GM18511 (cell line): Measurements from ENCODE around the gene TMOD1.
A peak's percentile ranks its signal among the peaks of the same experiment; 100 is the strongest.
"Not testable (repeated sequence)": the region's sequence is repeated elsewhere in the genome, so short reads cannot be mapped to it uniquely, and the experiment has no call there.

ENCODE experiments used
- ATAC-seq: cut with Tn5 transposase; IDR thresholded peaks from one replicate; pipeline ENCODE4 v1.9.1; 2021; ENCODE audit warnings: mild to moderate bottlenecking, moderate library complexity; ENCODE audit not compliant: unreplicated experiment

TMOD1 gene

DNA sequence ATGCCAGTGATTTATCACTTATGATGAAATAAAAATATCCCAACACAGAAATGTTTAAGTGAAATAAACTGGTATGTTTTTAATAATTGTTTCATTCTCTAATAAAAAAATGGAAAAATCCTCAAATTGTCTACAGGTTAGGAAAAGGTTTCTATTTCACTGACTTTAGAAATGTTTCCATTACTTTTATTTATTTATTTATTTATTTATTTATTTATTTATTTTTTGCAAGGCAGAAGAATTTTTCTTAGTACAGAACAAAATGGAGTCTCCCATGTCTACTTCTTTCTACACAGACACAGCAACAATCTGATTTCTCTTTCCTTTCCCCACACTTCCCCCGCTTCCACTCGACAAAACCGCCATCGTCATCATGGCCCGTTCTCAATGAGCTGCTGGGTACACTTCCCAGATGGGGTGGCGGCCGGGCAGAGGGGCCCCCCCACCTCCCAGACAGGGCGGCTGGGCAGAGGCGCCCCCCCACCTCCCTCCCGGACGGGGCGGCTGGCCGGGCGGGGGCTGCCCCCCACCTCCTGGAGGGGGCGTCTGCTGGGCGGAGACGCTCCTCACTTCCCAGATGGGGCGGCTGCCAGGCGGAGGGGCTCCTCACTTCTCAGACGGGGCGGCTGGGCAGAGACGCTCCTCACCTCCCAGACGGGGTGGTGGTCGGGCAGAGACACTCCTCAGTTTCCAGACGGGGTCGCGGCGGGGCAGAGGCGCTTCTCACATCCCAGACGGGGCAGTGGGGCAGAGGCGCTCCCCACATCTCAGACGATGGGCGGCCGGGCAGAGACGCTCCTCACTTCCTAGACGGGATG lies 3.7 kb upstream of the TMOD1 start:
- ATAC-seq: not testable (repeated sequence)

DNA sequence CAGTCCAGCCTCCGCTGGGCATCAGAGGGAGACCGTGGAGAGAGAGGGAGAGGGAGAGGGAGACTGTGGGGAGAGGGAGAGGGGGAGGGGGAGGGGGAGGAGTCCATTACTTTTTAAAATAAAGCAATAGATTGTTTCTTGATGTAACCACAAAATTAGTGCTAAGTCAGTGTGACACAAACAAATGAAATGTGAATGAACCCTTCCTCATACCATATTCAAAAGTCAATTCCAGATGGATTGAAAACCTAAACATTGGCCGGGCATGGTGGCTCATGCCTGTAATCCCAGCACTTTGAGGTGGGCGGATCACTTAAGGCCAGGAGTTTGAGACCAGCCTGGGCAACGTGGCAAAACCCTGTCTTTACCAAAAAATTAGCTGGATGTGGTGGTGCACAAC lies 2.6 kb upstream of the TMOD1 start:
- ATAC-seq: not testable (repeated sequence)

DNA sequence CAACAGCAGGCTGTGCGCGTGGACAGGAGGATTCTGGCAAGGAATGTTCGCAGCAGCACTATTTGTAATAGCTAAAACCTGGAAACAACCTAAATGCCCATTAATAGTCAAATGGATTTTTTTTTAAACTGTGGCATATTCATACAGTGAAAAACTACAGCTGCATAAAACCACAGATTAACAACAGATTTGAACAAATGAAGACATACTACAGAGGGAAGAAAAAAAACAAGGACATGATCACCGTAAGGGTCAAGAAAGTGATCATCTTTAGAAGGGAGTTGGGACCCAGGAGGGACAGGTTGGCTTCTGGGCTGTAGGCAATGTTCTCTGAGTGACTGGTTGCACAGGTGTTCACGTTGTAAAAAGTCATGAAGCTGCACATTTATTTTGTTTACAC lies 1.2 kb upstream of the TMOD1 start:
- ATAC-seq: no peak

DNA sequence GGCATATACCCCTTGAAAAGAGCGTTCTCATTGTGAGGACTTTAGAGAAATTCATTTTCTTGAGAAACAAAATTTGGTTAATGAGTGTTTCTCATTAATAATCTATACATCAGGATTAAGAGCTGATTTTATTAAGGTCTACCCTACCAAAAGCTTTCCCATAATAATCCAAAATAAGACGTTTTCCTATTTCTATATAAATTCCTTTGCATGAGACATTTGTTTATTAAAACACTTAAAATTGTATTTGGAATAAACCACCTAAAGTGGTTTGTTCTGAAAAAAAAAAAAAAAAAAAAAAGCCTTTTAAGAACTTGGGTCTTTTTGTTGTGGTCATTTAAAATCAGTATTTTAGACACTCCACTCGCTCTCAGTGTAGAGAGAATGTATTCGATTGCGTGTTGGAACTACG lies 695 bp upstream of the TMOD1 start:
- no peak for ATAC-seq

DNA sequence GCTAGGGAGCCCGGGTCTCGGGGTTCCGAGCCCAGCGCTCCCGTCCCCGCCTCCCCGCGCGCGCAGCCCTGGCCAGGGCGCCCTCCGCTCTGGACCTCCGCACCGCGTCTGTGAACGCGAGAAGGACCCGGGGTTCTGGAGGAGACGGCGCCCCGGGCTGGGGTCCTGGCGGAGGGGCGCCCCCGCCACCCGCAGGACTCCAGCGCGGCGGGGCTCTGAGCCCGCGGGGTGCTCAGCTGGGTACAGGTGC lies 431 bp downstream of the TMOD1 start:
- ATAC-seq: peak; percentile 43

DNA sequence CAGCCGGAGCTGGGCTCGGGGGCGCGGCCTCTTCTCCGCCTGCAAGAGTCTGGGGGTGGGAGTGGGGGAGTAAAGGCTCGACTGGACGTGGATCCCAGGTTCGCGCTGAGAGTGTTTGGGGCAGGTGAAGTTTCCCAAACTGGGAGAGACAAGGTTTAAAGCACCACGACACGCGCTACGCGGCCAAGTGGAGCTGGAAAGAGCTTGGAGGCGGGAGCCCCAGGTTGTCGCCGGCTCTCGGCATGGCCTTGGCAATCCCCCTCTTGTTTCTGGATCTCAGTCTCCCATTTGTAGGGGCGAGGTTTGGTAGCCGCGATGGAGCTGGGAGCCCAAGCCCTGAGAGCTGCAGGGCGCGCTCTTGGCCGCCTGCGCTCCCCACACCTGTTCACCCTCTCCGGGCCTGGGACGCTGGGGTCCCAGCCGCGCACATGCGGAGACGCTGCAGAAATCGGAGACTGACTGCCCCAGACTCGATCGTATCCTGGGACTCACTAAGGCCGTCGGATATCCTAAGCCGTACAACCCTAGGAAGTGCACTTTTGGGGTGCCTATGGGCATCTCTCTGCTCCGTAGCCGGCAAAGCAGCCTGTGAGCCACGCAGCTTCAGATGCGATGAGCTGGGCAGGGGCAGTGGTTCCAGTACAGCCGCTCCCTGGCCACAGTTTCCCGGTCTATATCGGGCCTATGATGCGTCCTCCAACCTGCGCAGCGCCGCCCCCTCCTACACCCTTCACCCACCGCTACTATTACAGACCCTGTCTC lies 937 bp downstream of the TMOD1 start:
- peak; percentile 44 for ATAC-seq

DNA sequence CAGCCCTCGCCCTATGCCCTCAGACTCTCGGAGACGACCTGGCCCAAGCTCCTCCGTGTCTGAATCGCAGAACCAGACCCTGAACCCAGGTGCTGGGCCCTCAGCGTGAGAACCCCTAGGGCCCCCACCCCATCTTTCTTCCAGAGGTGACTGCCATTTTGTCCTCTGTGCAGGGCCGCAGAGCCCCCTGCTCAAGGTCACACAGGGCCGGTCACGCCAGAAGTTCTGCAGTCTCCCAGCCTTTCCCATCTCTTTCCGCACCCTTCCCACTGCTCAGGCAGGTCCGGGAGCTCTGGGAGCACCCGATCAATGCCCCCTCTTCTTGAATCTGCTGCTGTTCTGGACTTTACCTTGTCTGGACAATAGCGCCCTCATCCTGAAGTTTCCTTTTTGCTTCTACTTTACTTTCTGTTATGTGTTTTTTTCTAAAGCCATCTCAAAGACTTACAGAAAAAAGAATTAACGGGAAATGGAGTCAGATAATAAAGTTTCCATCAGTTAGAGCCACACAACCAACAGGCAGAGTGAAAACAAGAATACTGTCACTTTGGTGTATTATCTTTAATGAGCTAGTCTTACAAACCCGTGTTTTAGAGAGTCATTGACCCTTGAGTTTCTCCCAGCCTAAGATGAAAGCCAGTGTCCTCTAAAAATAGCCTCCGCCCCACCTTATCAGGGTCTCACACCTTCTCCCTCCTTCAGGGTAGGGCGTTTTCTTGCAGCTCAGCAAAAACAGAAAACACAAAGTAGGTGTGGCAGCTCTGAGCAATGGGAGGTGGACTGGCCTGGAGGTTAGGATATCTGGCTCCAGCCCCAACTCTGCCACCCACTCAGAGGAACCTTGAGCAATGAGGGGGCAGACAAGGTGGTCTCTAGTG lies 1.8 kb downstream of the TMOD1 start:
- ATAC-seq: no peak

DNA sequence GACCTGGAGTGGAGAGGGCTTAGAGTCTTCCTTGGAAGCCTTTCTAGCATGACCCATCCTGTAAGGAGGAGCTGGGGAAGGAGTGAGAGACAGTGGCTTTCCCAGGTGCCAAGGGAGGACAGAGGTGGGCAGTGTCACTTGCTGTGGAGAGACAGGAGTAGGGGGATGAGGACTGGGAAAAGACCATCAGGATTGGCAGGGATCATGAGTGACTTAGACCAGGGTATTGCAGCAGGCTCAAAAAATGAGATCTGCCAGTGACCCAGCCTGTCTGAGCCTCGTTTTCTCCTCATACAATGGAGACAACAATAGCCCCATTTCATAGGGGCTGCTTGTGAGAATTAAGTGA lies 2.4 kb downstream of the TMOD1 start:
- ATAC-seq: no peak

DNA sequence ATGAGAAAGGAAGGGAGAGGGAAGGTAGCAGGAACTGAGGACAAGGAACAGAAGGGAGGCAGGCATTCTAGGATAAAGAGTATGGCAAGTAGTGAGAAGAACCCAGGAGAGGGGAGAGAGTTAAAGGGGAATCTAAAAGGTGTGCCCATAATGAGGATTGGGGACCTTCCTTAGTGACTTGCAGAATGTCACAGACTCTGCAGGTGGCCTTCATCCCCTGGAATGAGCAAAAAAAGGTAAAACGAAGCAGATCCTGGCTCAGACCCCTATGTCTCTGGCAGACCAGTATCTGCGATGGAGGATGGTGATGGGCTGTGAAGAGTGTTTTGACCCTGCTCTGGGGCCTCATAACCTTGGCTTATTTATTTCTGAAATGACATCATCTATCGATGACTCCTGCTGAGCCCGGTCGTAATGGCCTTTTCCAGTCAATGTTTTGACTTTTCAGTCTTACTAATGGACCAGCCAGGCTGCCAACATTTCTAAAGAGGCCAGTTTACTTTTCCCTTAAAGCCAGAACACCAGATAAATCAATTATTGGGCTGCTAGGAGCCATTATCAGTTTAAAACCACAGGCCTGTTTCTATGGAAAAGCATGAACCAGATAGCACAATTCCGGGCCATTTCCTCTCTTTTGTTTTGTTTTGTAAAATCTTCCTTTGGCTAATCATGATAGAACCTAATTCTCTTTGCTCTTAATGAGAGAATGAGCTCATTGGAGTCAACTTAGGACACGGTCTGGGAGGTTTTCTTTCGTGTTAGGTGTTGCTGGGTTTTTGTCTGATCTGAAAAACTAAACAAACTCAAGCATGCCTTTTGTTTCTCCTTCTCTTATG lies 3.1 kb downstream of the TMOD1 start:
- ATAC-seq: no peak

DNA sequence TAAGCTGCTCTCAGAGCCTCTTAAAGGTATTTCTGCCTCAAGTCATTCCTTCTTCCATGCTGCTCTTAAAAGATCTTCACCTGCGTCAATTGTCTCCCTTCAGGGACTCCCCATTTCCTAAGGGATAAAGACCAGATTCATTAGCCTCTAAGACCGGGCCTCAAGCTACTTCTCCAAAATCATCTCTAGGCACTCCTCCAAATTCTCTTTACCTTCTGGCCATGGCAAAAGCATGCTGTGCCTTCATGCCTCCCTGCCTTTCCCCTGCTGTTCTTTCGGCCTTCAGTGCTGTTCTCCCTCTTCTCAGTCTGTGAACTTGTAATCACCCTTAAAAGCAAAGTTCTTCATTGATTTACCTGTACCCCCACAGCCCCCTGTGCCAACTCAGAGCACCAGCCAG lies 4.4 kb downstream of the TMOD1 start:
- ATAC-seq: no peak

DNA sequence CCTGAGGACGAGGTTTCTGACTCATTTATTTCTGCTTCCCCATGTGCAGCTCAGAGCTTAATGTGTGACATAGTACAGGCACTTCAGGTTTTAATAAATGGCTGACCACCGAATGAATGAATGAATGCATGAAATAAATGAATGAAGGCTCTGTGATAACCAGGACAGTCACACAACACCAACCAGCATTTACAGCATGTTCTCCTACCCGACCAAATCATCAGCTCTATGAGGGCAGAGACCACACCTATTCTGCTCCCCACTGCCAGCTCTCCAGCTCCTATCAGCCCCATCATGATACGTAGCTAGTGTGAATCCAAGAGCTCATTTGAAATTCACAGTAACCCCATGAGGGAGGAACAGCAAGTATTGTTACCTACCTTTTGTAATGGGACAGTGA lies 4.8 kb downstream of the TMOD1 start:
- ATAC-seq: no peak

DNA sequence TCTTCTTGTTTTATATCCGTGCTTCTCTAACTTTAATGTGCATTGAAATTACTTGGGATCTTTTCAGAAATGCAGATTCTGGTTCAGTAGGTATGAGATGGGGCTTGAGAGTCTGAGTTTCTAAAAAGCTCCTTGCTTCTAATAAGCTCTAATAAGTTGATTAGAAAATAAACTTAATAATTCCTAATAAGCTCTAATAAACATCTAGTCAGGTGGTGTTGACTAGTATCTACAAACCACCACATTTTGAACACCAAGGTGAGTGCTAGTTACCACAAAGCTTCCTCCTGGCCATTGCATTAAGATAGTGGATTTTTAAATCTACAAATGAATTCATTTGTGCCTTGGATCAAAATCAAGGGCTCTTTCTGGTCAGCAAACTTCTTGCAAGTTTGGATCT lies 5.3 kb downstream of the TMOD1 start:
- ATAC-seq: no peak

DNA sequence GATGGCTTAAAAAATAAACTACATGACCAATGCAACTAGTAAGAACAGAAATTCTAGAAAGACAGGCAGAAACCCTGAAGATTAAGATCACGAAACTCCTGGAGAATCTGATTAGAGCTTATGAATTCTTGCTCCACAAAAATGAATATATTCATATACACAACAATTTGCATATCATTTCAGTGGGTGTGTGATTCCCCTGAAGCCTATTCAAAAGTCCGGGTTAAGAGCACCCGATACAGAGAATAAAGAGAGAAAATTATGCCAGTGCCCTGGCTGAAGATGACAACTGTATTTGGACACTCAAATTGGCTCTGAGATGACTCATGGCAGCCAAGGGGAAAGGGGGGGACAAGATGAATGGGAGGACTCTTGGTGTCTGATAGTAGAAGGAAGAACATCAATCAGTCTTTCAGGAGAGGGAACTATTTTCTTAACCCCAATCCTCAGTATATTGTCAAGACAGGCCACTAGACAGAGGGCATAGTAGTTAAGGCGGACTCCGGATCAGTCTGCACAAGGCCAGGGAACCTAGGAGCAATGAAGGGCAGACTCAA lies 6.0 kb downstream of the TMOD1 start:
- no peak for ATAC-seq

DNA sequence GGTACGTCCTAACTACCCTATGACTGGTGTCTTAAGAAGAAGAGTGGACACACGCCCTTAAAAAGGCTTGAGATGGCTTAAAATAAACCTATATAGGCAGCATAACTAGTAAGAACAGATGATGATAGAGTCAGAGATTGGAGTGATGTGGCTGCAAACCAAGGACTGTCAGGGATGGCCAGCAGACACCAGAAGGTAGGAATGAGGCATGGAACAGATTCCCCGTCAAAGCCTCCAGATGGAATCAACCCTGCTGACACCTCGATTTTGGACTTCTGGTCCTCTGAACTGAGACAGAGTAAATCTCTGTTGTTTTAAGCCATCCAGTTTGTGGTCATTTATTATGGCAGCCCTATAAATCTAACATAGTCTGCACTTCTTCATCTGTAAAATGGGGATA lies 7.4 kb downstream of the TMOD1 start:
- ATAC-seq: no peak

DNA sequence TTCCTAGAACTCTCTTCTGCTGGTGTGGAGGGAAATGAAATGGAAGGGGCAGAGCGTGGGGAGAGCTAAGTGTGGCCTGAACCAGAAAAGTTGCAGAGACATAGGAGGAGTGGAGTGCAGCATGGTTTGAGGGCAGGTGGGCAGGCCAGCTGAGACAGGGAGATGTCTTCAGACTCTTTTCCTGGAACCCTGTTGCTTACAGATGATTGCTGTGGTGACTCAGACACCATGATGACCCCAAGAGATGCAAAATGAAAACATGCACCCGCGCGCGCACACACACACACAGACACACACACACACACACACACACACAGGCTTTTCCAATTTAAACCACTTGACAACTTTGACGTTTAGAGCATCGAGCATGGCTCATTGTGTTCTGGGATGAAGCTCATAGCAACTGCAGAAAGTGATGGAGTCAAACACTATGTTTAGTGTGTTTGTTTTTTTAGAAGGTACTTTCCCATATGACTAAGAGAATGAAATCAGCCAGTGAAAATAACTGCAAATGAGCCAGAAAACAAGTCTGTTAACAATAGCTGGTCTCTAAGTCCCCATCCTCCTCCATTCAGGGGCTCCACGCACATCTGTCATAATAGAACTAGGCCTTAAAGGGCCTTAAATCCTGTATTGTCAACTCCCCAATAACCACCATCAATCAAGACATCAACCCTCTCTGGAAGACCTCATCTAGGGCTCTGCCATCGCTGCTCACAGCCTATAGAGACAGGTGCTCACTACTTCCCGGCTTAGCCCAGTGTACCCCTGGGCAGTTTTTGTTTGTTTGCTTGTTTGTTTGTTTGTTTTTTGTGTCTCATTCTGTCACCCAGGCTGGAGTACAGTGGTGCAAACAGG lies 9.6 kb downstream of the TMOD1 start:
- peak; percentile 76 for ATAC-seq

DNA sequence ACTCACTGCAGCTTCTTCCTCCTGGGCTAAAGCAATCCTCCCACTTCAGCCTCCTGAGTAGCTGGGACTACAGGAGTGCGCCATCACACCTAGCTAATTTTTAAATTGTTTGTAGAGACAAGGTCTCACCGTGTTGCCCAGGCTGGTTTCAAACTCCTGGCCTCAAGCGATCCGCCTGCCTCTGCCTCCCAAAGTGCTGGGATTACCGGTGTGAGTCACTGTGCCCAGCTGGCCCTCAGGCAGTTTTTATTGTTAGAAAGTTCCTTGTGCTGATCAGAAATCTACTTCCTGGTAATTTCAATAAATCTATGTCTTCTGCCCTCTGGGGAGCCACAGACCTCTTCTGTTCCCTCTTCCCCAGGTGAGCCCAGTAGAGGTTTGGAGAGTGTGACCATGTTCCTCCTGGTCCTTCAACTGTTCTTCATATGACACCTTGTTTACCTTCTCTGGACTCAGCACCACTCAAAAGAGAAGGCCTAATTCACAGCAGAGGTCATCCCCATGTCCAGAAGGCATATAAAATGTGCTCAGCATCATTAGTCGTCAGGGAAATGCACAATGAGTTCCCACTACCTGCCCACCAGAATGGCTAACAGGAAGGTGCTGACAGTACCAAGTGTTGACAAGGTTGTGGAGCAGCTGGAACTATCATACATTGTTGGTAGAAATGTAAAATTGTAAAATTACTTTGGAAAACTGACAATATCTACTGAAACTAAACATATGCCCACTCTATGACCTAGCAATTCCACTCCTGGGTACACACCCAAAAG lies 10.4 kb downstream of the TMOD1 start:
- no peak for ATAC-seq

DNA sequence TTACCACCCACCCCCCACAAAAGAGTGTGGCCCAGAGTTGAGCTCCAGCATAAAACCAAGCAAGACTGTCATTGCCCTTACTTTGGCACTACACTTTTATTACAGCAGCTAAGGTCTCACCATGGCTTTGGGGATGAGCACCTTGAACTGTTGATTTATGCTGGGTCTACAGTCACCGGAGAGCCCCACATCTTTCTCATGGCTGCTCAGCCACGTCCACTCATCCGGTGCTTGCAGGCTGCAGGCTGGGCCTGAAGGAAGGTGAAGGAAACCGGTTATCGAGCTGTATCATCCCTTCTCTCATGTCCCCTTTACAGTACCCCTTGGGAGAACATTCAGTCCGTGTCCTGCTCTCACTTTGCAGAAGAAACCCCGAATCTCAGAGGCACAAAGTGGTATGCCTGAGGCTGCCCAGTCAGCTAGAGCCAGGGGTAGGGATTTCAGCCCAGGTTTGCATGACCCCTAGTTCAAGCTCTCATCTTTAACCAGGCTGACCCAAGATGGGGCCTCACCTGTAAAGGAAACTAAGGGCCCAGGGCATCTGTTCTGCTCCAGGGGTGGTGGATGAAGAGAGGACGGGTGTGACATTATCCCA lies 11.6 kb downstream of the TMOD1 start:
- ATAC-seq: no peak

DNA sequence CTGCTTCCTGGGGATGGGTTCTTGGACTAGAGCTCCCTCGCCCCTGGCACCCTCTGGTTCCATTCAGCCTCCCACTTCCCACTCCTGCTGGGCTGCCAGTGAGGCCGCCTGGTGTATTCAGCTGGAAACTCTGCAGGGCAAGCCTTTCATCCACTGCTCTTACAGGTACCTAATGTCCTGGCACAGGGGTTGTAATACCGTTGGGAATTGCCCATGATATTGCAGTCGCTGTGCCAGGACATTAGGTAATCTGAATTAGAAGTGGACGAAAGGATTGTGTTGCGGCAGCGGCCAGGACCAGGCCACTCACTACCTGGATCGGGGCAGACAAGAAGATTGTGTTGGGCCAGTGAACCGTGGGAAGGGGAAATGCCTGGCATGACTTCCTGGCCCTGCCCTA lies 13.1 kb downstream of the TMOD1 start:
- ATAC-seq: no peak

DNA sequence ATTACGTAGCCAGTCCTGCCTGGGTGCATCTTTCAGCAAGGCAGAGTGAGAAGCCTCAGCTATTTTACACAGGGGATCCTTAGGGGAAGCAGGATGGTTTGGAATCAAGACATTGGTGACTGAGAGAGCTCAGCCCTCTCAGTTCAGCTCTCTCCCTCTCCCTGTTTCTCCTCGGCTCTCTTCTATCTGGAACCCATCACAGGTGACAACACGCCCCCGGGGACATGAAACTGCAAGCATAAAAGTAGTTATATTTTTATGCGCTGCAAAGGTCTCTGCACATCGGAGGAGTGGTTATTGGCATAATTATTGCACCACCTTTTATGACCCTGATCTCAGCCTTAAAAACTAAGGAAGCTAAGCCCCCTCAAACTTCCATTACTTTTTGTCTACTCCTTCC lies 14.2 kb downstream of the TMOD1 start:
- no peak for ATAC-seq
